WTC11 (cell line): ENCODE results near the gene ADGRB3. TPM values are rescaled to one million over a fixed set of nuclear protein-coding genes. Genes with fewer than 3 reads are reported as not detected.
A peak's percentile ranks its signal among the peaks of the same experiment; 100 is the strongest.

ENCODE experiments used
- ATAC-seq: fragments of 200-7000 bp; cut with Tn5 transposase; 2 replicates; pipeline ENCODE4 v1.10.0; 2021; ENCODE audit warnings: mild to moderate bottlenecking, moderate library complexity
- CTCF ChIA-PET: fragments of 300-600 bp; sonication (Branson Sonifier 250); formaldehyde crosslinking; loops from one replicate; lab custom pipeline; 2021; ENCODE audit warnings: antibody characterized with exemption; lab: Charles Lee
- POLR2A ChIA-PET: fragments of 350-600 bp; sonication (Branson Sonifier 250); formaldehyde crosslinking; loops from one replicate; lab custom pipeline; 2021; ENCODE audit warnings: antibody characterized with exemption; lab: Charles Lee
- DNase-seq: peaks from one replicate; pipeline ENCODE4 v3.0.0; 2021; ENCODE audit warnings: low spot score
- H3K27ac Mint-ChIP-seq: 2 replicates; pipeline ENCODE4 v1.8.0; 2021; ENCODE audit warnings: mixed read lengths
- H3K27me3 Mint-ChIP-seq: 2 replicates; pipeline ENCODE4 v1.8.0; 2021; ENCODE audit warnings: low read depth, mild to moderate bottlenecking, moderate library complexity, mixed read lengths
- H3K36me3 Mint-ChIP-seq: 2 replicates; pipeline ENCODE4 v1.8.0; 2021; ENCODE audit warnings: mixed read lengths
- H3K4me1 Mint-ChIP-seq: 2 replicates; pipeline ENCODE4 v1.8.0; 2022; ENCODE audit warnings: mixed read lengths
- H3K4me3 Mint-ChIP-seq: 2 replicates; pipeline ENCODE4 v1.8.0; 2021; ENCODE audit warnings: mild to moderate bottlenecking, moderate library complexity, mixed read lengths
- H3K9me3 Mint-ChIP-seq: 2 replicates; pipeline ENCODE4 v1.8.0; 2021; ENCODE audit warnings: mixed read lengths
- AR ChIP-seq: fragments of 250-450 bp; sonication (Bioruptor Pico); IDR thresholded peaks from 2 replicates; pipeline ENCODE4 v1.9.0; 2021; ENCODE audit warnings: mild to moderate bottlenecking
- ATF1 ChIP-seq: sonication (generic); formaldehyde crosslinking; IDR thresholded peaks from 2 replicates; pipeline ENCODE4 v1.8.1; 2023; ENCODE audit warnings: mild to moderate bottlenecking, moderate library complexity, missing genetic modification reagents
- ATF2 ChIP-seq: sonication (generic); formaldehyde crosslinking; IDR thresholded peaks from 2 replicates; pipeline ENCODE4 v1.8.1; 2022; ENCODE audit warnings: low read depth, missing genetic modification reagents, borderline replicate concordance
- CBFB ChIP-seq: sonication (generic); formaldehyde crosslinking; IDR thresholded peaks from 2 replicates; pipeline ENCODE4 v1.8.1; 2022; ENCODE audit warnings: mild to moderate bottlenecking, low read depth, missing genetic modification reagents
- CDX4 ChIP-seq: fragments of 250-450 bp; sonication (Bioruptor Pico); IDR thresholded peaks from 2 replicates; pipeline ENCODE4 v1.9.0; 2021; ENCODE audit warnings: moderate library complexity, mild to moderate bottlenecking, inconsistent platforms, borderline replicate concordance
- CREB1 ChIP-seq: sonication (generic); formaldehyde crosslinking; IDR thresholded peaks from 2 replicates; pipeline ENCODE4 v1.8.0; 2023; ENCODE audit warnings: mild to moderate bottlenecking, missing genetic modification reagents
- E2F4 ChIP-seq: sonication (generic); formaldehyde crosslinking; IDR thresholded peaks from 2 replicates; pipeline ENCODE4 v1.8.1; 2022; ENCODE audit warnings: low read depth, mild to moderate bottlenecking, moderate library complexity, missing genetic modification reagents, borderline replicate concordance
- ESRRA ChIP-seq: sonication (generic); formaldehyde crosslinking; IDR thresholded peaks from 2 replicates; pipeline ENCODE4 v1.8.1; 2022; ENCODE audit warnings: mild to moderate bottlenecking, missing genetic modification reagents, borderline replicate concordance
- ETV6 ChIP-seq: sonication (generic); formaldehyde crosslinking; IDR thresholded peaks from 2 replicates; pipeline ENCODE4 v1.8.1; 2022; ENCODE audit warnings: mild to moderate bottlenecking, missing genetic modification reagents
- HMGXB4 ChIP-seq: sonication (generic); formaldehyde crosslinking; IDR thresholded peaks from 2 replicates; pipeline ENCODE4 v1.8.1; 2023; ENCODE audit warnings: mild to moderate bottlenecking, moderate library complexity, missing genetic modification reagents
- JAZF1 ChIP-seq: fragments of 250-450 bp; sonication (Bioruptor Pico); IDR thresholded peaks from 2 replicates; pipeline ENCODE4 v1.9.0; 2021; ENCODE audit warnings: moderate library complexity, mild to moderate bottlenecking, inconsistent platforms
- JUN ChIP-seq: sonication (generic); formaldehyde crosslinking; IDR thresholded peaks from 2 replicates; pipeline ENCODE4 v1.8.0; 2023; ENCODE audit warnings: mild to moderate bottlenecking, missing genetic modification reagents
- MLX ChIP-seq: sonication (generic); formaldehyde crosslinking; IDR thresholded peaks from 2 replicates; pipeline ENCODE4 v1.8.1; 2023; ENCODE audit warnings: mild to moderate bottlenecking, missing genetic modification reagents, moderate library complexity
- NFE2L1 ChIP-seq: sonication (generic); formaldehyde crosslinking; IDR thresholded peaks from 2 replicates; pipeline ENCODE4 v1.8.1; 2023; ENCODE audit warnings: missing genetic modification reagents
- NR3C1 ChIP-seq: sonication (generic); formaldehyde crosslinking; conservative IDR thresholded peaks from 2 replicates; pipeline ENCODE4 v1.8.1; 2023; ENCODE audit warnings: low read depth, mild to moderate bottlenecking, missing genetic modification reagents
- OVOL2 ChIP-seq: fragments of 250-450 bp; sonication (Bioruptor Pico); IDR thresholded peaks from 2 replicates; pipeline ENCODE4 v1.9.0; 2021; ENCODE audit warnings: mild to moderate bottlenecking, borderline replicate concordance
- USF1 ChIP-seq: sonication (generic); formaldehyde crosslinking; IDR thresholded peaks from 2 replicates; pipeline ENCODE4 v1.8.0; 2022; ENCODE audit warnings: mild to moderate bottlenecking, missing genetic modification reagents
- ZMAT4 ChIP-seq: fragments of 250-450 bp; sonication (Bioruptor Pico); IDR thresholded peaks from 2 replicates; pipeline ENCODE4 v1.9.0; 2021; ENCODE audit warnings: mild to moderate bottlenecking
- ZNF281 ChIP-seq: sonication (generic); formaldehyde crosslinking; IDR thresholded peaks from 2 replicates; pipeline ENCODE4 v1.8.0; 2023; ENCODE audit warnings: mild to moderate bottlenecking, missing genetic modification reagents
- ZNF425 ChIP-seq: fragments of 250-450 bp; sonication (Bioruptor Pico); conservative IDR thresholded peaks from 2 replicates; pipeline ENCODE4 v1.9.0; 2021; ENCODE audit warnings: mild to moderate bottlenecking
- total RNA-seq: library from RNA; stranded (reverse); gene quantifications from 3 replicates; pipeline ENCODE4 v1.2.3, GENCODE V29; 2021

The ADGRB3 gene
- total RNA-seq, 1 experiment from 2014 or later, result 1.9 TPM

- Mint-ChIP-seq H3K4me3 (no peak overlapping the region), H3K4me1 (peaks cover 7% of the 10 kb centered on the region), H3K27ac (no peak overlapping the region), H3K27me3 (no peaks in the 10 kb centered on the region), H3K9me3 (peaks cover 16% of the 10 kb centered on the region), H3K36me3 (no peaks in the 10 kb centered on the region)
- POLR2A ChIA-PET, result no interaction called here
- ATAC-seq (peak; percentile 46; the same call in 1 of the 2 replicates), DNase-seq (no peak)
- CTCF ChIA-PET, result no interaction called here
- TF ChIP-seq JUN (CRISPR knock-in tag) (no peak), CBFB (CRISPR knock-in tag) (no peak), NFE2L1 (CRISPR knock-in tag) (no peak), ATF1 (CRISPR knock-in tag) (no peak), ZMAT4 (no peak), OVOL2 (CRISPR knock-in tag) (no peak), MLX (CRISPR knock-in tag) (no peak), JAZF1 (CRISPR knock-in tag) (no peak), USF1 (no peak), CREB1 (CRISPR knock-in tag) (no peak), NR3C1 (CRISPR knock-in tag) (no peak), E2F4 (CRISPR knock-in tag) (no peak), CDX4 (CRISPR knock-in tag) (no peak), ETV6 (CRISPR knock-in tag) (no peak), ZNF425 (CRISPR knock-in tag) (no peak), AR (CRISPR knock-in tag) (no peak), HMGXB4 (CRISPR knock-in tag) (no peak), ZNF281 (CRISPR knock-in tag) (no peak), ESRRA (CRISPR knock-in tag) (no peak), ATF2 (CRISPR knock-in tag) (no peak)
- TF ChIP-seq, all 79 proteins: peak for 0
These were observed 503.9 kb downstream of the ADGRB3 start for GRCh38 chr6:69138893-69139494.
